Measurements from ENCODE around the gene TRAF2. TPM values are rescaled to one million over a fixed set of nuclear protein-coding genes. Genes with fewer than 3 reads are reported as not detected.

Gene TRAF2
- total RNA-seq, 2 donors from 2014 or later, result 45.9 to 55.1 TPM

DNA sequence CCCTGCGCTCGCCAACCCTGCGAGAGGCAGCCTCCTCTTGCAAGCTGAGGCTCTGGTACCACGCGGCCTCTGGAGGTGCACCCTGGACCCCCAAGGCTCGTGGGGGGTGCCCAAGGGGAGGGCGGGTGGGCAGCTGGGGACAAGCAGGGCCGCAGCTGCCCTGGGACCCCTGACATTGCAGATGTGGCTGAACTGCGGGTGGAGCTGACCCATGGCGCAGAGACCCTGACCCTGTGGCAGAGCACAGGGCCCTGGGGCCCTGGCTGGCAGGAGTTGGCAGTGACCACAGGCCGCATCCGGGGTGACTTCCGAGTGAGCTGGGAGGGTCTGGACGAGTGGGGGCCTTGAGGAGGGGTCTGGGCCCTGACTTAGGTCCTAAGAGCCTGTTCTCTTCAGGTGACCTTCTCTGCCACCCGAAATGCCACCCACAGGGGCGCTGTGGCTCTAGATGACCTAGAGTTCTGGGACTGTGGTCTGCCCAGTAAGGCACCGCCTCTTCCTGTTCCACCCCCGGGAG is 32.7 kb upstream of the TRAF2 start:
- Mint-ChIP-seq H3K27ac (no peak overlapping the region), H3K4me3 (no peak overlapping the region), H3K4me1 (peaks cover 2% of the 10 kb centered on the region), H3K9me3 (no peaks in the 10 kb centered on the region), H3K27me3 (ENCODE audit: insufficient read depth) (no peaks in the 10 kb centered on the region), H3K36me3 (ENCODE audit: low read depth) (no peaks in the 10 kb centered on the region)
- DNase-seq, result peak; percentile 51
- TF ChIP-seq, protein P1, sequence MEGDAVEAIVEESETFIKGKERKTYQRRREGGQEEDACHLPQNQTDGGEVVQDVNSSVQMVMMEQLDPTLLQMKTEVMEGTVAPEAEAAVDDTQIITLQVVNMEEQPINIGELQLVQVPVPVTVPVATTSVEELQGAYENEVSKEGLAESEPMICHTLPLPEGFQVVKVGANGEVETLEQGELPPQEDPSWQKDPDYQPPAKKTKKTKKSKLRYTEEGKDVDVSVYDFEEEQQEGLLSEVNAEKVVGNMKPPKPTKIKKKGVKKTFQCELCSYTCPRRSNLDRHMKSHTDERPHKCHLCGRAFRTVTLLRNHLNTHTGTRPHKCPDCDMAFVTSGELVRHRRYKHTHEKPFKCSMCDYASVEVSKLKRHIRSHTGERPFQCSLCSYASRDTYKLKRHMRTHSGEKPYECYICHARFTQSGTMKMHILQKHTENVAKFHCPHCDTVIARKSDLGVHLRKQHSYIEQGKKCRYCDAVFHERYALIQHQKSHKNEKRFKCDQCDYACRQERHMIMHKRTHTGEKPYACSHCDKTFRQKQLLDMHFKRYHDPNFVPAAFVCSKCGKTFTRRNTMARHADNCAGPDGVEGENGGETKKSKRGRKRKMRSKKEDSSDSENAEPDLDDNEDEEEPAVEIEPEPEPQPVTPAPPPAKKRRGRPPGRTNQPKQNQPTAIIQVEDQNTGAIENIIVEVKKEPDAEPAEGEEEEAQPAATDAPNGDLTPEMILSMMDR (conservative IDR thresholded peaks at IDR 0.05), result peak; percentile 14
- Histone ChIP-seq H3K27ac (ENCODE audit: low read depth, low read length) (no peak overlapping the region), H3K9ac (ENCODE audit: extremely low read depth, low read length, poor library complexity, severe bottlenecking) (no peak overlapping the region), H3K27me3 (ENCODE audit: control insufficient read depth, insufficient read depth, low read length, poor library complexity, severe bottlenecking) (no peaks in the 10 kb centered on the region), H3K9me3 (ENCODE audit: control insufficient read depth, low read length) (no peaks in the 10 kb centered on the region), H3K4me1 (ENCODE audit: control insufficient read depth, insufficient read depth, low read length) (peaks cover 8% of the 10 kb centered on the region), H3K4me3 (ENCODE audit: low read length) (no peak overlapping the region), H3K36me3 (ENCODE audit: control insufficient read depth, insufficient read depth, low read length) (peaks cover 10% of the 10 kb centered on the region)
- 93 to 96% methylated on average over 13 to 18 of the region's 18 CpGs for WGBS, 2 experiments (ENCODE audit: insufficient coverage in 1 of 2, insufficient read length in 1 of 2)

DNA sequence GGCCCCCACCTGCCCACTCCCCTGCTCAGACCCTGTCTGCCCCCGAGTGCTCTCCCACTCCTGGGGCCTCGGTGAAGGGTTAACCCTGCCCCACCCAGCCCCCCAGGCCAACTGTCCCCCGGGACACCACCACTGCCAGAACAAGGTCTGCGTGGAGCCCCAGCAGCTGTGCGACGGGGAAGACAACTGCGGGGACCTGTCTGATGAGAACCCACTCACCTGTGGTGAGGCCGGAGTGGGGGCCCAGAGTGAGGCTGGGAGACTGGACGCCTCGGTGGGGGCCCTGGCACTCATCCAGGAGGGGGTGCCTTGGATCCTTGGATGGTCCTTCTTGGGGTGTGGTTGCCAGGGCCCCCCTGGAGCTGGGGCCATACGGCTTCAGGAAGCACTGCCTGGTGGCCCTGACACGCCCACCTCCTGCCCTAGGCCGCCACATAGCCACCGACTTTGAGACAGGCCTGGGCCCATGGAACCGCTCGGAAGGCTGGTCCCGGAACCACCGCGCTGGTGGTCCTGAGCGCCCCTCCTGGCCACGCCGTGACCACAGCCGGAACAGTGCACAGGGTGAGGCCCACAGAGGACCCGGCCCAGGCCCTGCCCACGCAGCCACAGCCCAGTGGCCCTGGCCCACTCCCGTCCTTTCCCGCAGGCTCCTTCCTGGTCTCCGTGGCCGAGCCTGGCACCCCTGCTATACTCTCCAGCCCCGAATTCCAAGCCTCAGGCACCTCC is 32.0 kb upstream of the TRAF2 start:
- Mint-ChIP-seq H3K4me1 (peaks cover 2% of the 10 kb centered on the region), H3K27ac (no peak overlapping the region), H3K27me3 (ENCODE audit: insufficient read depth) (no peaks in the 10 kb centered on the region), H3K4me3 (no peak overlapping the region), H3K36me3 (ENCODE audit: low read depth) (no peaks in the 10 kb centered on the region), H3K9me3 (no peaks in the 10 kb centered on the region)
- peak; percentile 59 for DNase-seq
- Histone ChIP-seq H3K4me3 (ENCODE audit: low read length) (no peak overlapping the region), H3K27ac (ENCODE audit: low read depth, low read length) (no peak overlapping the region), H3K9me3 (ENCODE audit: control insufficient read depth, low read length) (no peaks in the 10 kb centered on the region), H3K27me3 (ENCODE audit: control insufficient read depth, insufficient read depth, low read length, poor library complexity, severe bottlenecking) (no peaks in the 10 kb centered on the region), H3K36me3 (ENCODE audit: control insufficient read depth, insufficient read depth, low read length) (peaks cover 10% of the 10 kb centered on the region), H3K4me1 (ENCODE audit: control insufficient read depth, insufficient read depth, low read length) (peaks cover 8% of the 10 kb centered on the region), H3K9ac (ENCODE audit: extremely low read depth, low read length, poor library complexity, severe bottlenecking) (no peak overlapping the region)
- WGBS, 2 experiments (ENCODE audit: insufficient coverage in 1 of 2, insufficient read length in 1 of 2), result 91 to 95% methylated on average over 20 to 30 of the region's 30 CpGs
- TF ChIP-seq, protein P1 (conservative IDR thresholded peaks at IDR 0.05), result no peak

DNA sequence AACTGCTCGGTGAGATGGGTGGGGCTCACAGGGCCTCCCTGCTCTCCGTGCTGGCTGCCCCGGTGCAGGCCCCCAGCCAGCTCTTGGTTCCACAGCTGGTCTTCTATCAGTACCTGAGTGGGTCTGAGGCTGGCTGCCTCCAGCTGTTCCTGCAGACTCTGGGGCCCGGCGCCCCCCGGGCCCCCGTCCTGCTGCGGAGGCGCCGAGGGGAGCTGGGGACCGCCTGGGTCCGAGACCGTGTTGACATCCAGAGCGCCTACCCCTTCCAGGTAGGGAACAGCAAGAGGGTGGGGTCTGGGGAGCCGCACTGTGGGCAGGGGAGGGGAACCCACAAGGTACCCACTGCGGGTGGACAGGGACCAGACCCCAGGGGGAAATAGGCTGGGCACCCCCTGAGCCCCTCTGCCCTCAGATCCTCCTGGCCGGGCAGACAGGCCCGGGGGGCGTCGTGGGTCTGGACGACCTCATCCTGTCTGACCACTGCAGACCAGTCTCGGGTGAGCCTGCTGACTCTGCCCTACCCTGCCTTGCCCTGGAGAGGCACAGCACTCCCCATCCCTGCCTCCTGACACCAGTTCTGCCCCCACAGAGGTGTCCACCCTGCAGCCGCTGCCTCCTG is 31.4 kb upstream of the TRAF2 start:
- Mint-ChIP-seq H3K9me3 (no peaks in the 10 kb centered on the region), H3K4me1 (no peaks in the 10 kb centered on the region), H3K27me3 (ENCODE audit: insufficient read depth) (no peaks in the 10 kb centered on the region), H3K27ac (no peak overlapping the region), H3K4me3 (no peak overlapping the region), H3K36me3 (ENCODE audit: low read depth) (no peaks in the 10 kb centered on the region)
- Histone ChIP-seq H3K4me1 (ENCODE audit: control insufficient read depth, insufficient read depth, low read length) (peaks cover 6% of the 10 kb centered on the region), H3K9ac (ENCODE audit: extremely low read depth, low read length, poor library complexity, severe bottlenecking) (no peak overlapping the region), H3K9me3 (ENCODE audit: control insufficient read depth, low read length) (no peaks in the 10 kb centered on the region), H3K36me3 (ENCODE audit: control insufficient read depth, insufficient read depth, low read length) (peaks cover 10% of the 10 kb centered on the region), H3K27ac (ENCODE audit: low read depth, low read length) (no peak overlapping the region), H3K27me3 (ENCODE audit: control insufficient read depth, insufficient read depth, low read length, poor library complexity, severe bottlenecking) (no peaks in the 10 kb centered on the region), H3K4me3 (ENCODE audit: low read length) (no peak overlapping the region)
- WGBS, 2 experiments (ENCODE audit: insufficient coverage in 1 of 2, insufficient read length in 1 of 2), result 91 to 95% methylated on average over 12 to 23 of the region's 23 CpGs
- DNase-seq, result no peak
- TF ChIP-seq, protein P1 (conservative IDR thresholded peaks at IDR 0.05), result no peak

Measured in endodermal cell (in vitro differentiated cells).